Adrenal gland (tissue), 5 donors: ENCODE results near the gene PACSIN2.

Experiments
- POLR2A ChIP-seq, 2 donors: fragments of 450-650 bp; IDR thresholded peaks; one replicate each; pipeline ENCODE4 v1.6.1; 2017; ENCODE audit warnings: antibody characterized with exemption in 2 of 2, mild to moderate bottlenecking in 2 of 2, moderate library complexity in 1 of 2
- TF ChIP-seq, protein P1 (sequence below), 6 experiments: fragments of 450-650 bp in 4 of 6; fragments of 200-600 bp in 2 of 6; sonication (generic) in 1 of 6; IDR thresholded peaks; 1 replicate in 5 of 6; 2 replicates in 1 of 6; pipeline versions ENCODE4 v1.5.1 to v1.8.0; 2016 to 2021; ENCODE audit warnings: antibody characterized with exemption in 6 of 6, mild to moderate bottlenecking in 2 of 6, moderate library complexity in 1 of 6
- donor health status: DM: no; HTN: no; CAD: no.

DNA sequence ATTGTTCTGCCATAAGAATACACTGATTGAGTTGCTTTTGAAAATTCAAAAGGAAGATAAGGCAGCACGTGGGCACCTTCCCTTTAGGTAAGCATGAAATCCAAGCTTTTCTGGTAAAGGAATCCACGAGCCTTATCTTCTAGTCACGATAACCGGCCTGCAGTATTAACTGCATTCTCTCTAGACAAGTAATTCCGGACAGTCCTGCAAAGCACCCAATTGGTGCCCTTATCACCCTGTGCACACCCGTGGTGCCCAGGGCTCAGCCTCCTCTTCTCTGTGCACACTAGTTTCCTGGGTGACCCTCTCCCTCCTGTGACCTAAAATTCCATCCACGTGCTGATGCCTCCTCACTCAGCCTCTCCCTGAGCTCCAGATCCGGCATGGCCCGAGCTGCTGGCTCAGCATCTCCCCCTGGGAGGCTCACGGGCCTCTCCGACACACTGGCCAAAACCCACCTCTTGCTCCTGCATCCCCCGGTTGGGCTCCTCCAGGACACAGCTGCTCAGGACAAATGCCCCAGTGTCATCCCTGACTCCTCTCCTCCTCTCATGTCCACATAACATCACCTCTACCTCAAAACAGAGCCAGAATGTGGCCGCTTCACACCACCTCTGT is 63.7 kb downstream of the PACSIN2 start:
- TF ChIP-seq, protein P1, sequence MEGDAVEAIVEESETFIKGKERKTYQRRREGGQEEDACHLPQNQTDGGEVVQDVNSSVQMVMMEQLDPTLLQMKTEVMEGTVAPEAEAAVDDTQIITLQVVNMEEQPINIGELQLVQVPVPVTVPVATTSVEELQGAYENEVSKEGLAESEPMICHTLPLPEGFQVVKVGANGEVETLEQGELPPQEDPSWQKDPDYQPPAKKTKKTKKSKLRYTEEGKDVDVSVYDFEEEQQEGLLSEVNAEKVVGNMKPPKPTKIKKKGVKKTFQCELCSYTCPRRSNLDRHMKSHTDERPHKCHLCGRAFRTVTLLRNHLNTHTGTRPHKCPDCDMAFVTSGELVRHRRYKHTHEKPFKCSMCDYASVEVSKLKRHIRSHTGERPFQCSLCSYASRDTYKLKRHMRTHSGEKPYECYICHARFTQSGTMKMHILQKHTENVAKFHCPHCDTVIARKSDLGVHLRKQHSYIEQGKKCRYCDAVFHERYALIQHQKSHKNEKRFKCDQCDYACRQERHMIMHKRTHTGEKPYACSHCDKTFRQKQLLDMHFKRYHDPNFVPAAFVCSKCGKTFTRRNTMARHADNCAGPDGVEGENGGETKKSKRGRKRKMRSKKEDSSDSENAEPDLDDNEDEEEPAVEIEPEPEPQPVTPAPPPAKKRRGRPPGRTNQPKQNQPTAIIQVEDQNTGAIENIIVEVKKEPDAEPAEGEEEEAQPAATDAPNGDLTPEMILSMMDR (IDR thresholded peaks at IDR 0.05) = no peak
- TF ChIP-seq POLR2A (IDR thresholded peaks at IDR 0.05) = no peak
